Neutrophil (primary cell): ENCODE results near the gene INPP5A.

Experiments used
- H3K27ac ChIP-seq: fragments of 200-600 bp; sonication (generic); 2 replicates; pipeline ENCODE4 v1.5.1; 2016; ENCODE audit warnings: mild to moderate bottlenecking, moderate library complexity
- H3K27me3 ChIP-seq: fragments of 200-600 bp; sonication (generic); 2 replicates; pipeline ENCODE4 v1.6.0; 2016; ENCODE audit warnings: mild to moderate bottlenecking
- H3K36me3 ChIP-seq: fragments of 200-600 bp; sonication (generic); 2 replicates; pipeline ENCODE4 v1.5.1; 2017
- H3K4me1 ChIP-seq, 2 experiments: fragments of 200-600 bp in 1 of 2; sonication (generic) in 1 of 2; 1 replicate in 1 of 2; 2 replicates in 1 of 2; pipeline versions ENCODE4 v1.5.1 to v1.6.1; 2013 to 2016; ENCODE audit warnings: low read depth in 1 of 2, low read length in 1 of 2, mild to moderate bottlenecking in 1 of 2, moderate library complexity in 1 of 2; ENCODE audit not compliant: control insufficient read depth in 1 of 2, insufficient read depth in 1 of 2
- H3K4me3 ChIP-seq, 2 experiments: fragments of 200-600 bp in 1 of 2; sonication (generic) in 1 of 2; 1 replicate in 1 of 2; 2 replicates in 1 of 2; pipeline ENCODE4 v1.5.1; 2013 to 2016; ENCODE audit warnings: low read depth in 1 of 2, low read length in 1 of 2, mild to moderate bottlenecking in 1 of 2, moderate library complexity in 1 of 2
- H3K9me3 ChIP-seq: fragments of 200-600 bp; sonication (generic); 2 replicates; pipeline ENCODE4 v1.5.1; 2016
- CTCF ChIP-seq: fragments of 200-600 bp; sonication (generic); IDR thresholded peaks from 2 replicates; pipeline ENCODE4 v1.5.1; 2016; ENCODE audit warnings: antibody characterized with exemption

Gene INPP5A

GRCh38 chr10:132676193-132676891 lies 138.8 kb downstream of the INPP5A start:
- H3K27ac ChIP-seq, result no peak overlapping the region
- H3K36me3 ChIP-seq, result peaks cover 19% of the 10 kb centered on the region
- H3K4me3 ChIP-seq, result no peak overlapping the region
- H3K9me3 ChIP-seq, result no peaks in the 10 kb centered on the region
- no peaks in the 10 kb centered on the region for H3K4me1 ChIP-seq
- no peak for TF ChIP-seq CTCF
- no peaks in the 10 kb centered on the region for H3K27me3 ChIP-seq

DNA sequence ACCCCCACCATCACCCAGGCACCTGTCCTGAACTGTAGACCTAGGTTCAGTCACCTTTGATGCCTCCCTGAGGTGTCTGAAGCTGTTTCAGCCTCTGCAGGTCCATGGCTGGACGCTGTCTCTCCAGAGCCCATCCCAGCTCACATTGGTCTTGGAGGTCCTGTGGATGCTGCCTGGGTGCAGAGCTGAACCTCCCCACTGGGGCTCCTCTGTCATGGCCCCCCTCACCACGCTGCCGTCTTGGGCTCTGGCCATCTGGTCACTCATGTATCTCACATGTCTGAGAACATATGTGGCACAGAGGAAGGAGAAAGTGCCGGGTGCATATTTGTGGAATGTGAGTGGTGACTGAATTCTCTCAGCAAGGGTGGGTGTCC lies 139.5 kb downstream of the INPP5A start:
- Histone ChIP-seq H3K4me3 (no peak overlapping the region), H3K36me3 (peaks cover 25% of the 10 kb centered on the region), H3K27ac (no peak overlapping the region), H3K9me3 (no peaks in the 10 kb centered on the region), H3K27me3 (no peaks in the 10 kb centered on the region), H3K4me1 (no peaks in the 10 kb centered on the region)
- no peak for TF ChIP-seq CTCF

- Histone ChIP-seq H3K4me1 (no peaks in the 10 kb centered on the region), H3K36me3 (peaks cover 30% of the 10 kb centered on the region), H3K9me3 (no peaks in the 10 kb centered on the region), H3K4me3 (no peak overlapping the region), H3K27ac (no peak overlapping the region), H3K27me3 (no peaks in the 10 kb centered on the region)
- no peak for TF ChIP-seq CTCF
Measured at GRCh38 chr10:132677473-132678227, 140.1 kb downstream of the INPP5A start.

DNA sequence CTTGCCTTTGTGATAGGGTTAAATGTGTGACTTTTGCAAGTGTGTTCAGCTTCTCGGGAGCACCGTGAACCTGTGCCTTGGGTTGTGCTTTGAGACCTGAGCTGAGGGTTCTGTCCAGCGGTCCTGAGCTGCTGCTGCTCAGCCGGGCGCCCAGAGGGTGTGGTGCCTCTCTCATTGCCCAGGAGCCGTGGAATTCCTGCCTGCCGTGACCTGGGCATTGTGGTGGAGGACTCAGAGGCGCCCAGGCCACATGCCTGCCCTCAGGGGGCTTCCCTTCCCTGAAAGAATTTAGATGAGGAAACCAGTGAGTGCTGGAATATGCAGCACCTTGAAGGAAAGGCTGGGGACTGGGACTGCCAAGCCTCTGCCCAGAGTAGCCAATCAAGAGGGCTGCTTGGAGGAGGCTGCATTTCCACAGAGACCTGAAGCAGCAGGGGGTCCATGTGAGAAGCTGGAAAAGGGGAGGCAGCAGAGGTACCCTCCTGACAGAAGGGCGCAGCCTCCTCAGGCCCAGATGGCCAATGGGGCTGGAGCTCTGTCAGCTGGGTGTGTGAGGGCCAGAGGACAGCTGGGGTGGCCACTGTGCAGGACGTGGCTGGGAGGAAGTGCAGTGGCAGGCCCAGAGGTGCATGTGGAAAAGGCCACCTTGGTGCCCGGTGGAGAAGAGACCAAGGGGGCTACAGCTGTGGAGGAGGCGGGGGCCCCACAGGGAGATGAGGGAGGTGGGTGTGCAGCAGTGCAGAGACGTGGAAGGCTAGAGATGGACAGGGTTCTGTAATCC lies 141.0 kb downstream of the INPP5A start:
- no peaks in the 10 kb centered on the region for H3K9me3 ChIP-seq
- no peaks in the 10 kb centered on the region for H3K4me1 ChIP-seq

More for the DNA sequence above, 141.0 kb downstream of the INPP5A start:
- Histone ChIP-seq H3K27ac (no peak overlapping the region), H3K27me3 (no peaks in the 10 kb centered on the region), H3K4me3 (no peak overlapping the region), H3K36me3 (peaks cover 35% of the 10 kb centered on the region)
- no peak for TF ChIP-seq CTCF
